ENCODE measurements around the gene MRPS34. TPM values are rescaled to one million over a fixed set of nuclear protein-coding genes. Genes with fewer than 3 reads are reported as not detected.

MRPS34 gene
- total RNA-seq, result 10 to 100 TPM; 88.3 to 89.4 TPM

GRCh38 chr16:1772908-1773702, at the start of gene MRPS34:
Gene MRPS34 (minus strand): TSS chr16:1773134. CDS start chr16:1773119, 15 bp downstream.

GRCh38 chr16:1793578-1794220, 20.8 kb upstream of the MRPS34 start, which contains the start of gene IGFALS:
Gene IGFALS (minus strand): TSS chr16:1793705. CDS start chr16:1793652, 53 bp downstream.

GRCh38 chr16:1782408-1783264, 9.7 kb upstream of the MRPS34 start, which contains the start of the genes NUBP2 and SPSB3:
Gene NUBP2 (plus strand): TSS chr16:1782960. CDS start chr16:1783021, 61 bp downstream.
Gene SPSB3 (minus strand): TSS chr16:1782571. CDS start chr16:1781483, 1,088 bp downstream.

GRCh38 chr16:1772362-1772907, 499 bp downstream of the MRPS34 start, which contains the start of gene EME2:
Gene EME2 (plus strand): TSS chr16:1772810. CDS start chr16:1773228, 418 bp downstream.

GRCh38 chr16:1771188-1771863, 1.6 kb downstream of the MRPS34 start, which contains the start of gene NME3:
Gene NME3 (minus strand): TSS chr16:1771543. CDS start chr16:1771534, 9 bp downstream.

Small RNA genes lying within 50 kb of the gene (microRNA-seq; reads per million reads assigned to microRNA genes)
- gene MIR3177 (ENCODE audit: borderline microRNAs expressed, borderline replicate concordance), result 2.7 reads per million, percentile 12 among the genes with 10 or more reads in this experiment

Other genes with a start within 250 kb of the MRPS34 start
- gene TMEM204, start 239.5 kb downstream of the MRPS34 start, total RNA-seq, result 10 to 100 TPM; 64.2 to 65.7 TPM
- 10 to 100 TPM; 11.7 to 13.4 TPM for gene IFT140, start 161.1 kb downstream of the MRPS34 start, total RNA-seq
- gene CRAMP1, start 160.8 kb downstream of the MRPS34 start, total RNA-seq, result 10 to 100 TPM; 27.4 to 28.1 TPM
- gene JPT2, start 94.9 kb downstream of the MRPS34 start, total RNA-seq, result 10 to 100 TPM; 45.1 to 47.1 TPM
- gene MAPK8IP3, start 66.9 kb downstream of the MRPS34 start, total RNA-seq, result 100 to 1,000 TPM; 107 to 115 TPM
- 10 to 100 TPM; 43.1 to 45.1 TPM for gene NME3, start 1.6 kb downstream of the MRPS34 start, total RNA-seq
- gene EME2, start 324 bp downstream of the MRPS34 start, total RNA-seq, result 10 to 100 TPM; 26.6 to 27.4 TPM
- 10 to 100 TPM; 53.5 to 53.7 TPM for gene SPSB3, start 9.4 kb upstream of the MRPS34 start, total RNA-seq
- 10 to 100 TPM; 45.7 to 47.8 TPM for gene NUBP2, start 9.8 kb upstream of the MRPS34 start, total RNA-seq
- gene IGFALS, start 20.6 kb upstream of the MRPS34 start, total RNA-seq, result under 1 TPM in 1 of 2 experiments, not detected in 1; 0.15 TPM
- 10 to 100 TPM; 41.0 to 44.3 TPM for gene HAGH, start 53.7 kb upstream of the MRPS34 start, total RNA-seq
- gene FAHD1, start 54.1 kb upstream of the MRPS34 start, total RNA-seq, result 10 to 100 TPM; 11.3 to 11.5 TPM
- not detected for gene MEIOB, start 99.0 kb upstream of the MRPS34 start, total RNA-seq
- not detected for gene HS3ST6, start 145.3 kb upstream of the MRPS34 start, total RNA-seq
- gene MSRB1, start 170.1 kb upstream of the MRPS34 start, total RNA-seq, result 10 to 100 TPM; 13.7 to 13.8 TPM
- gene RPL3L, start 181.6 kb upstream of the MRPS34 start, total RNA-seq, result not detected
- gene NDUFB10, start 186.4 kb upstream of the MRPS34 start, total RNA-seq, result 100 to 1,000 TPM; 110 to 120 TPM
- gene RPS2, start 191.7 kb upstream of the MRPS34 start, total RNA-seq, result 1,000 to 10,000 TPM; 3,275 to 3,410 TPM
- gene RNF151, start 193.7 kb upstream of the MRPS34 start, total RNA-seq, result not detected
- gene TBL3, start 198.9 kb upstream of the MRPS34 start, total RNA-seq, result 10 to 100 TPM; 24.4 to 27.4 TPM
- under 1 TPM; 0.40 to 0.77 TPM for gene NOXO1, start 208.3 kb upstream of the MRPS34 start, total RNA-seq
- 10 to 100 TPM; 26.6 to 27.3 TPM for gene GFER, start 211.1 kb upstream of the MRPS34 start, total RNA-seq
- 1 to 10 TPM; 2.2 to 2.8 TPM for gene SYNGR3, start 216.8 kb upstream of the MRPS34 start, total RNA-seq
- 10 to 100 TPM; 51.5 to 52.2 TPM for gene ZNF598, start 236.7 kb upstream of the MRPS34 start, total RNA-seq
- gene NPW, start 246.7 kb upstream of the MRPS34 start, total RNA-seq, result under 1 TPM; 0.24 to 0.48 TPM